Measurements from ENCODE around the gene CCDC149.

The CCDC149 gene

GRCh38 chr4:24912252-24913118, at the start of gene CCDC149:
TSS of gene CCDC149 (minus strand) at chr4:24913042. CDS start at chr4:24912864, 178 bp downstream.
- DNase-seq = no peak

- DNase-seq = no peak
Measured at GRCh38 chr4:24957886-24958285, 45.0 kb upstream of the CCDC149 start.

GRCh38 chr4:24956763-24957162, 43.9 kb upstream of the CCDC149 start:
- no peak for DNase-seq

- DNase-seq = no peak
Measured at GRCh38 chr4:24956091-24956490, 43.2 kb upstream of the CCDC149 start.

- DNase-seq = no peak
Measured at GRCh38 chr4:24952667-24953066, 39.8 kb upstream of the CCDC149 start.

GRCh38 chr4:24949970-24950369, 37.1 kb upstream of the CCDC149 start:
- DNase-seq = no peak

GRCh38 chr4:24937917-24938281, 25.1 kb upstream of the CCDC149 start:
- DNase-seq = no peak

- DNase-seq = no peak
Measured at GRCh38 chr4:24937176-24937916, 24.5 kb upstream of the CCDC149 start.

GRCh38 chr4:24935856-24936255, 23.0 kb upstream of the CCDC149 start:
- no peak for DNase-seq

- no peak for DNase-seq
Measured at GRCh38 chr4:24934311-24934710, 21.5 kb upstream of the CCDC149 start.

GRCh38 chr4:24933684-24934275, 20.9 kb upstream of the CCDC149 start:
- DNase-seq = no peak

GRCh38 chr4:24932515-24933225, 19.8 kb upstream of the CCDC149 start:
- DNase-seq = no peak

GRCh38 chr4:24930151-24930550, 17.3 kb upstream of the CCDC149 start:
- no peak for DNase-seq

GRCh38 chr4:24928708-24929107, 15.9 kb upstream of the CCDC149 start:
- DNase-seq = no peak

- no peak for DNase-seq
Measured at GRCh38 chr4:24927049-24927448, 14.2 kb upstream of the CCDC149 start.

- no peak for DNase-seq
Measured at GRCh38 chr4:24924309-24924781, 11.5 kb upstream of the CCDC149 start.

GRCh38 chr4:24923550-24923949, 10.7 kb upstream of the CCDC149 start:
- no peak for DNase-seq

GRCh38 chr4:24923002-24923401, 10.2 kb upstream of the CCDC149 start:
- no peak for DNase-seq

GRCh38 chr4:24922416-24922815, 9.6 kb upstream of the CCDC149 start:
- no peak for DNase-seq

- DNase-seq = no peak
Measured at GRCh38 chr4:24921491-24921890, 8.6 kb upstream of the CCDC149 start.

GRCh38 chr4:24920008-24920407, 7.2 kb upstream of the CCDC149 start:
- DNase-seq = no peak

GRCh38 chr4:24917076-24917856, 4.4 kb upstream of the CCDC149 start:
- DNase-seq = no peak

Measured in NCI-H1436 treated with DMSO at 0.1 percent for 48 hours (cell line).